AG09319 (cell line): Measurements from ENCODE around the gene RPL12.

Source experiments
- DNase-seq: peaks from one replicate; pipeline ENCODE4 v3.0.0-alpha.2; 2010; ENCODE audit warnings: low read depth; ENCODE audit errors: extremely low read depth
- TF ChIP-seq, protein P1 (sequence below): IDR thresholded peaks from 2 replicates; pipeline ENCODE4 v1.5.1; 2011; ENCODE audit warnings: low read depth, mild to moderate bottlenecking, inconsistent platforms, low read length, moderate library complexity

Gene RPL12

DNA sequence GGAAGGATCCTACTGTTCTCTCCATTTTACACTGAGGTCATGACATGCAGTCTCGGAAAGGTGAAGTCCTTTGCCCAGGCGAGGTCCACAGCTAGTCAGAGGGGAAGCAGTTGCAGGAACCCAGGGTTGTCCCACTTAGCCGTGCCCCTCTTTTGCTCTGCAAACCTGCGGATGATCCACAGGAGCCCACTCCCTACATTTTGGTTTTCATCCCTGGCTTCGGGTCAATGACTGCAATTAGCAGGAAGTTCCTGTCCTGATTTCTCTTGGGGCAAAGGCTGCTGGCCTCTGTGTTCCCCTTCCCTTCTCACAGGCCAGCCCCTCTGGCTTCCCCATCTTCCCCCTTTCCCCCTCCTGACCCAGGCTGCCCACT is 52.9 kb downstream of the RPL12 start:
- no peak for DNase-seq
- TF ChIP-seq, protein P1, sequence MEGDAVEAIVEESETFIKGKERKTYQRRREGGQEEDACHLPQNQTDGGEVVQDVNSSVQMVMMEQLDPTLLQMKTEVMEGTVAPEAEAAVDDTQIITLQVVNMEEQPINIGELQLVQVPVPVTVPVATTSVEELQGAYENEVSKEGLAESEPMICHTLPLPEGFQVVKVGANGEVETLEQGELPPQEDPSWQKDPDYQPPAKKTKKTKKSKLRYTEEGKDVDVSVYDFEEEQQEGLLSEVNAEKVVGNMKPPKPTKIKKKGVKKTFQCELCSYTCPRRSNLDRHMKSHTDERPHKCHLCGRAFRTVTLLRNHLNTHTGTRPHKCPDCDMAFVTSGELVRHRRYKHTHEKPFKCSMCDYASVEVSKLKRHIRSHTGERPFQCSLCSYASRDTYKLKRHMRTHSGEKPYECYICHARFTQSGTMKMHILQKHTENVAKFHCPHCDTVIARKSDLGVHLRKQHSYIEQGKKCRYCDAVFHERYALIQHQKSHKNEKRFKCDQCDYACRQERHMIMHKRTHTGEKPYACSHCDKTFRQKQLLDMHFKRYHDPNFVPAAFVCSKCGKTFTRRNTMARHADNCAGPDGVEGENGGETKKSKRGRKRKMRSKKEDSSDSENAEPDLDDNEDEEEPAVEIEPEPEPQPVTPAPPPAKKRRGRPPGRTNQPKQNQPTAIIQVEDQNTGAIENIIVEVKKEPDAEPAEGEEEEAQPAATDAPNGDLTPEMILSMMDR = no peak
